GM18951 (cell line): Measurements from ENCODE around the gene PPP1R9B.
A peak's percentile ranks its signal among the peaks of the same experiment; 100 is the strongest.

Source experiments
- POLR2A ChIP-seq: IDR thresholded peaks from 4 replicates; pipeline ENCODE4 v1.6.1; 2011; ENCODE audit warnings: mild to moderate bottlenecking; ENCODE audit not compliant: insufficient read length, insufficient read depth; ENCODE audit errors: extremely low read depth
- in situ Hi-C: fragments of 300-500 bp; cut with MboI; formaldehyde crosslinking; loops from one replicate; pipeline ENCODE4 v1.12.0; 2022; ENCODE audit warnings: low sequenced_read_pairs, mixed read lengths, inconsistent platforms; ENCODE audit not compliant: unreplicated experiment

Gene PPP1R9B

DNA sequence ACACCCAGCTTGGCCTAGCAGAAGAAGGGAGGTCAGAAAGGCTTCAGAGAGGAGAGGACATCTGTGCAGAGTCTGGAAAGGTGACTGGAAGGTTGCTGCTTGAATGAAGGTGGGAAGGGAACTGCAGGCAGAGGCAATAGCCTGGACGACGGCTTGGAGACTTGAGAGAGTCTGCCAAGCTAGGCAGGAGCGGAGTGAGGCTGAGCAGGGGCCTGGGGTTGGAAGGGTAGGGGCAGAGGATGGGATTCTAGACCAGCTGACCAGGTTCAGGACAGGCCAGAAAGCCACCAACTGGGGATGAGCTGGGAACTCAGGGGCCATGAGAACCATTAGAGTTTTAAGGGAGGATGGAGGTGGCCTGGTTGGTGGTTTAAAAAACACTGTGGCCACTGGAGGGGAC is 15.0 kb upstream of the PPP1R9B start:
- in situ Hi-C loops: no loop called here
- no peak for TF ChIP-seq POLR2A

DNA sequence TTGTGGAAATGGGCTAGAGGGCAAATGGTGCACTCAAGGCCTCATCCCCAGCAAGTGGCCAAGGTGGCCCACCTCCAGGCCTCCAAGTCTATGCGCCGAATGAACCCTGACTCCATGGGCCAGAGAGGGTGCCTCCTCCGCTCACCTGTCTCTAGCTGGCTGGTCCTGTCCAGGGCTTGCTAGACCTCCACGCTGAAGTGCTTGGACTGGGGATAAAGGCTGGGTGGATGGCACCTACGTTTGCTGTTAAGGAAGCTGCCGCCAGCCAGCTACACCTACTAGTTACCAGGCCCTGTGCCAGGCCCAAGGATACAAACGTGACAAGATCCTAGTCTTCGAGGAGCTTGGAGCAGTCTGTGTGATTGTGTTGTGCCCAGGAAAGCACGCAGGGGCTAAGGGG is 14.6 kb upstream of the PPP1R9B start:
- TF ChIP-seq POLR2A: no peak
- in situ Hi-C loops: no loop called here

DNA sequence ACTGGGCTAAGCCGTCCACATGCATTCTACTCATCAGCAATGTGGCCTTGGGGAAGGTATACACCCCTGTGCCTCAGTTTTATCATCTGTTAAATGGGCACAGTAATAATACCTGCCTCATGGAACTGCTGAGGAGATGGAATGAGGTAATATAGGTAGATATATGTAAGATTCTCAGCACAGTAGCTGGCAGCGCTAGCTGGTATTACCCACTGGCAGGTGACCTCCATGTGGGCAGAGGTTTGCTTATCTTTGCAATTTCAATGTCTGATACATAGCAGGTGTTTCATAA is 14.2 kb upstream of the PPP1R9B start:
- in situ Hi-C loops: no loop called here
- no peak for TF ChIP-seq POLR2A

DNA sequence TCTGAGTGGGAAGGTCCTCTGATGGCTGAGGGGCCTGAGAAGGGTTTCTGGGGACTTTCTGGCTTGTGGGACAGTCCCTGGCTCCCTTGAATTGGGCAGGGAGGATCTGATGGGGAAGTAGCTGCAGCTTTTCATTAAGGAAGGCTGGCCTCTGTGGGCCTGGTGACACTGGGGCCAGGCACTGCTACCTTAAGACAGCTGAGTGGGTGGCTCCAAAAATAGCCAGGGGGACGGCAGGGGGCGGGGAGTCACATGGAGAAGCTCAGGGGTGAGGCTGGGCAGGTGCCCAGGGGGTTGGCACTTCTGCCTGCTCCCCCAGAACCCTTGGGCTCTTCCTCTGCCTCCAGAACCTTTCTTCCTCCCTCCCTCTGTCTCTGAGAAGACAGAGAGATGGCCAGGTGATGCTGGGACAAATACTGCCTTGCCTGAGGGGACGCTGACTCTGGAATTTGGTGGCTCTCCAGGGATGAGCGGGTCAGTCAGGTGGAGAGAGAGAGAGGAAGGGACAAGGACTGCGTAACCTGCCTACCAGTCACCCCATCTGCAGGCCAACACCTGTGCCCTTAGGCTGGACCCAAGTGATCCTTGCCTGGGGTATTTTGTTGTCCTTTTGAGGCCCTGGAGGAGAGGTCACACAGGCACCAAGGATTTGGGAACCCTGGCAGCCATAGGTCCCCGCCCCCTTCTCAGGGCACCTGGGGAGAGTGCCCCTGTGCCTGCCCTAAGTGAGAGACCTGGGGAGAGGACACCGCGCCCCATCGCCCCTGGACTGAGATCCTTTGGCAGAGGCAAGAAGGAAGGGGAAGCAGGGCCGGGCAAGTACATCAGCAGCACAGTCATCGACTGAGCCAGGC is 13.6 kb upstream of the PPP1R9B start:
- TF ChIP-seq POLR2A: no peak
- in situ Hi-C loops: no loop called here

DNA sequence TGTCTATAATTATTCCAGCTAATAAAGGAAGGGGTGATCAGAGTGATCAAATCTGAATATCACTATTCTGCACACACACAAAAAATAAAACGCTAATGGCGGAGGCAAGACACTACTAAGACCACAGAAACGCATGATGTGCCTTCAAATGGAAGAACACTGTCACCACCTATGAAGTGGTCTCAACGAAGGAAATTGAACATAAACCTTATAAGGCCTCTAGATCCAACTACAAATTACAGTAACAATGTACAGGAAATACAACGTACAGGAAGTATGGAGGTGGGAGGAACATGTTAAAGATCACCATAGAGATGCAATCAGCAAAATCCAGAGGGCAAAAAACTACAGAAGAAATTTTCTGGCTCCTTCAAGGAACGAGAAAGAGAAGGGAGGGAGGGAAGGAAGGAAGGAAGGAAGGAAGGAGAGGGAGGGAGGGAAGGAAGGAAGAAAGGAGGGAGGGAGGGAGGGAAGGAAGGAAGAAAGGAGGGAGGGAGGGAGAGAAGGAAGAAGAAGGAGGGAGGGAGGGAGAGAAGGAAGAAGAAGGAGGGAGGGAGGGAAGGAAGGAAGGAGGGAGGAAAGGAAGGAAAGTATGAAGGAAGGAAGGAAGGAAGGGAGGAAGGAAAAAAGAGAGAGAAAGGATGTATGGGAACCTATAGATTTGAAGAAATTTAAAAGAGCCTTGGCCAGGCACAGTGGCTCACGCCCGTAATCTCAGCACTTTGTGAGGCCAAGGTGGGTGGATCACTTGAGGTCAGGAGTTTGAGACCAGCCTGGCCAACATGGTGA is 12.2 kb upstream of the PPP1R9B start:
- in situ Hi-C loops: no loop called here
- no peak for TF ChIP-seq POLR2A

DNA sequence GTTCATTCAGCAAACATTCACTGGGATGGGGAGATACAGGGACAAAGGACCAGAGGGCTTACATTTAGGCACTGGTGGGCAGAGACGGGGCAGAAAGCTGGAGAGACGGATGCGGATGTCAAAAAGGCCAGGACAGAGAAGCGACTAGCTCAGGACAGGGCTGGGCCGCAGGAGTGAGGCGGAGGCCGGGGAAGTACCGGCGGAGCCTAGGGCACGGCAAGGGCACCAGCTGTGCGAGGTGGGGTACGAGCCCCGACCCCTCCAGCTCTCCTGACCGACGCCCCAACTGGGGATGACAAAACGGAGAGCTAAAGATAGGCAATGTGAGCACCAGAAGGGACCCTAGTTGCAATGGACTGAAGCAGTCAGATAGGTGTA is 11.4 kb upstream of the PPP1R9B start:
- no peak for TF ChIP-seq POLR2A
- in situ Hi-C loops: no loop called here

DNA sequence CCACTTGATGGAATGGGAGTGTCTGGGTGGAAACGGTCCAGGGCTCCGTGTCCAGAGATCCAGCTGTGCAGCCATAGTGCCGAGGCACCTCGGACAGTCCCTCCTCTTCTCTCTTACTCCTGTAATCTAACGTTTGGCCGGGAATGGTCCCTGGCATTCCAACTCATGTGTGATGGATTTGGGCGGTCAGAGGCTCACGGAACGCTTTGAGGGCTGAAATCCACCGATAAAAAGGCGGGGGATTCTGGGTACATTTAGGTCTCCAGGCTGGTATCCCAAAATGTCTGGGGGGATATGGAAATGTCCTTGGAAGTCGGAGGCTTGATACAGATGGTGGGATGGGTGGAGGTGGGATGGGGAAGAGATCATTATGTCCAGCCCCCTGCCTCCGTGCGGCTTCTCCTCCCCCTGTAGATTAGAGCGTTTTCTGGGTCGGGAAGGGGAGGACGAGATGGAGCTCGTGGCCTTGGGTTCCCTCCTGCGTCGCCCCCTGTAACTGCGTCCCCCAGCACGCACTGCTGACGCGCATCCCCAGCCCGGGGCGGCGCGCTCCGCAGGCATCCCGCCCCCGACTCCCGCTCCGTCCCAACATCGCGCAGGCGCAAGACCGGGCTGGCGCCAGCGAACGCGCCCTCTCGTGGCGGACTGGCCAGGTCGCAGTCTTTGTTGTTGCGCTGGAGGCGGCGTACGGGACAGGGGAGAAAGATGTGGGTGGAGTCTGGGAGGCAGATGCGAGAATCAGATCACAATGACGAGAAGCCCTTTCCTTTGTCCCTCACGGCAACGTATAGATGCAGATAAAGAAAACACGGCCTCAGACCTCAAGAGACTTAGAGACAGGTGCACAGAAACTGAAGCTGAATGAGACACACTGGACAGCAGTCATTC is 10.8 kb upstream of the PPP1R9B start:
- in situ Hi-C loops: no loop called here
- TF ChIP-seq POLR2A: peak; percentile 60

DNA sequence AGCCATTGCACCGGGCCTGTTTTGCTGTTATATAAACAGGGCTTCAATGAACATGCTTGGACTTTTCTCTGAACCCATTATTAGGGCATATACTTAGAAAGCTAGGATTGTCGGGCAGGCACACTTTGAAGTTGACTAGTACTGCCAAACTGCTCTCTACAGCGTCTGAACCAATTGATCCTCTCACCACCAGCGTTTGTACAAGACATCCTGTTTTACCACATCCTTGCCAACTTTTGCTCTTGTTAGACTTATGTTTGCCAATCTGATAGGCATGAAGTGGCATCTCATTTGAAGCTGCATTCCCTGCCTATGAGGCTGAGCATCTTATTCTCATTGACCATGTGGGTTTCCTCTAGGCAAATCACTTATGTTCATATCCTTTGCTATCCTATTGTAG is 7.4 kb upstream of the PPP1R9B start:
- in situ Hi-C loops: no loop called here
- no peak for TF ChIP-seq POLR2A

DNA sequence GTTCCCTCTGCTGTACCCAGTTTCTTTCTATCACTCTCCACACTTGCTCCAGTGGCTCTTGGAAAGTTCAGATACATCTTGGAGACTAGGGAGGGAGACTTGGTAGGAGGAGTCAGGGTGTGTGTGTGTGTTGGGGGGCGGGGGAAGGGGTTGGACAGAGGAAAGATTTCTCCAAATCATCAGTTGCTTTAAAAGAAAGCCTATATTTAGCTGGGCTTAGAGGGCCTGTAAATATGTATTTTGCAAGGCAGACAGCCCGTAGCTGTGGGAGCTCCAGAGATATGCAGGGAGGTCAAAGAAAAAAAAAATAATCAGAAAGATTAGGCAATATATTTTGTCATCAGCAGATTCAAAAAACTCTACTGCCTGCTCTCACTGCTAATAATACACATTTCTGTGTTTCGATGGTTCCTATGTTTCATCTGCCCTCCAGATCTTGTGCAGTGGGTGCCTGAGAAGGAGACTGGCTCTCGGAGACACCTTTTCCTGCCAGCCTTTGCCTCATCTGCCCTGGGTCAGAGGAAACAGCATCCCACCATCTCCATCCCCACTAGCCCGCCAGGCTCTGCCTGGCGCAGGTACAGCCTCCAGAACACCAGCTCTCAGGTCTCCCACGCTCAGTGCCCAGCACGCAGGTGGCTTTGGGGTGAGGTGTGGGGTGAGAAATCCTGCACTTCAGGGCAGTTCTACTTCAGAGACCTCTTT is 4.8 kb upstream of the PPP1R9B start:
- in situ Hi-C loops: no loop called here
- no peak for TF ChIP-seq POLR2A

DNA sequence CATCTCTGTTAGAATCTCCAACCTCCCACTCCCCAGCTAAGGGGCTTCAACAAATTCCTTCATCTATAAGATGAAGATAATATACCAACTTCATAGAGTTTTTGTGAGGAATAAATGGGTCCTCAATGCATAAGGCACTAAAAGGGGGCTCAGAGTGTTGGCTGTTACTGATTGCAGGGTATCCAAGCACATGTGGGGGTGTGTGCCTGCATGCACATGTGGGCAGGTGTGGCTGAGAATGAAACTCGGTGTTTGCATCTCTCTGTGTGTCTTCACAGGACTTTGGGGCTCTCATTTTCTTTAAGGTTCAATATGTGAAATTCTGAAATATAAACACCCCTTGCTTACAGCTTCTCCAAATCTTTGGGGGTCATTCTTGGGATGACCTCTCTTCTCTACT is 4.1 kb upstream of the PPP1R9B start:
- in situ Hi-C loops: no loop called here
- TF ChIP-seq POLR2A: no peak

DNA sequence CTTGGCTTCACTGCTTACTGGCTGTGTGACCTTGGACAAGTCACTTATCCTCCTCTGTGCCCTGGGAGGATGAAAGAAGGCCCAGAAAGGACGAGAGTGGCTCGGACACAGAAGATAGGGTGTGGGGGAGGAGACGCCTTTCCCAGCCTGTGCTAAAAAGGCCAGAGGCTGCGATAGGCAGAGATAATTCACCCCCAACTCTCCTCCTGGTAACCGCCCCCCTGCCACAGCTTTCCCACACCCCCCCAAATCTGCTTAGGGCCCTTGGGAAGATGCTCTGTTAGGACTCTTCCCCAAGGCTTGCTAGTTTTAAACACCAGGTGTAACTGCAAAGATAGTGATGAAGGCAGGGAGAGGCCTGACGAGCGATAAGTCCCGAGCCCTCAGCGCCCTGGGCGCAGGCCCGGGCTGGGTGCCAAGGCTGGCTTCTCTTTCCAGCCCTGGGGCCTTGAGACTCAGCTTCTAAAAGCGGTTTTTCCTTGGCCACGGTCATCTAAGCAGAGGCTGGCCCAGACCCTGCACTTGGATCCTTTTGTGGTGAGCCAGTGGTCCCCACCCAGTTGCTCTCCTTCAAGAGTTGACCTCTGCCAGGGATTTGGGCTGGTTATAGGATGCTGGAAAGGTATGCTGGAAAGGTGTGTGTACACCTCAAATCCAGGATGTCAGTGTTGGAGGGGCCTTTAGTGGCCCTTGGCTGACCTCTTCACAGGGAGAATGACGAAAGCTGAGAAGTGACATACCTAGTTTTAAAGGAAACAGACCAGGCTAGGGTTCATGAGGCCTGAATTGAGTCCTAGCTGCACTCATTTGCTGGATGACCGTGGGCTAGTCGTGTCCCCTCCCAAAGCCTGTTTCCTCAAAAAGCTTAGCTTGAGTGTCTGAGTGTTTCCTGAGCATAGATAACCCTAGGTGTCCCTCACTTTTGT is 3.4 kb upstream of the PPP1R9B start:
- no peak for TF ChIP-seq POLR2A
- in situ Hi-C loops: no loop called here

DNA sequence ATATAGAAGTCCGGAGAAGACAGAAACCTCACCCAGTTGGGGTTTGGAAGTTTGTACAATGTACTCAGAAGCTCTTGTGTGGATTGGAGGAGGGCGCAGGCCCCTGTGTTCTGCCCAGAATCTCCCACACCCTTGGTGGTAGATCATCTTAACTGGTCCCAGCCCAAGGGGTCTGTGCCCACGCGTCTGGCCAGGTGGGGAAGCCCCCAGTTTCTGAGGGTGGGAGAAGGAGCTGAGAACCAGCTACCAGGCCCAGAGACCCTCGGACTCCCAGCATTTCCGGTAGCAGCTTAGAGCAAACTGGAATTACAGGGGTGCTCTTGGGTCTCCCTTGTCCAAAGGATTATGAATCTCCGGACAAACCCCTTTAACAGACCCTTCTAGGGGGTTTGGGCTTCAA is 2.3 kb upstream of the PPP1R9B start:
- no peak for TF ChIP-seq POLR2A

More for the DNA sequence above, 2.3 kb upstream of the PPP1R9B start:
- in situ Hi-C loops: no loop called here
